CD4-positive, alpha-beta T cell (primary cell): ENCODE results near the gene FOSB. TPM values are rescaled to one million over a fixed set of nuclear protein-coding genes. Genes with fewer than 3 reads are reported as not detected.
A peak's percentile ranks its signal among the peaks of the same experiment; 100 is the strongest.

ENCODE experiments used
- ATAC-seq: fragments of 200-7000 bp; cut with Tn5 transposase; one replicate; pipeline ENCODE4 v1.10.0; 2022; ENCODE audit warnings: mild to moderate bottlenecking; ENCODE audit not compliant: poor library complexity
- CTCF ChIA-PET: fragments of 350-600 bp; sonication (Branson Sonifier 250); formaldehyde crosslinking; loops from one replicate; lab custom pipeline; 2021; ENCODE audit warnings: antibody characterized with exemption, inconsistent platforms; lab: Charles Lee
- POLR2A ChIA-PET: fragments of 350-600 bp; sonication (Branson Sonifier 250); formaldehyde crosslinking; loops from one replicate; lab custom pipeline; 2021; ENCODE audit warnings: antibody characterized with exemption, inconsistent platforms; lab: Charles Lee
- DNase-seq, 14 experiments: peaks; one replicate each; pipeline ENCODE4 v3.0.0-alpha.2; 2013 to 2020; ENCODE audit warnings: mixed read lengths in 2 of 14
- H3K27ac ChIP-seq, 2 donors: one replicate each; pipeline versions ENCODE4 v1.5.1 to v1.7.0; 2013; ENCODE audit warnings: low read length in 2 of 2, low read depth in 1 of 2, mild to moderate bottlenecking in 1 of 2
- H3K27me3 ChIP-seq, 2 experiments: 1 replicate in 1 of 2; 2 replicates in 1 of 2; pipeline versions ENCODE4 v1.6.1 to v1.7.0; 2013; ENCODE audit warnings: low read length in 2 of 2, control low read depth in 1 of 2, mild to moderate bottlenecking in 1 of 2, moderate library complexity in 1 of 2; ENCODE audit not compliant: insufficient read depth in 2 of 2, control insufficient read depth in 1 of 2
- H3K36me3 ChIP-seq: one replicate; pipeline ENCODE4 v1.6.1; 2013; ENCODE audit warnings: low read length, control low read depth; ENCODE audit not compliant: insufficient read depth
- H3K4me1 ChIP-seq: one replicate; pipeline ENCODE4 v1.6.1; 2013; ENCODE audit warnings: low read length, control low read depth; ENCODE audit not compliant: insufficient read depth
- H3K4me3 ChIP-seq: one replicate; pipeline ENCODE4 v1.5.1; 2013; ENCODE audit warnings: mild to moderate bottlenecking, low read length, moderate library complexity
- H3K9me3 ChIP-seq, 2 experiments: 1 replicate in 1 of 2; 2 replicates in 1 of 2; pipeline versions ENCODE4 v1.6.1 to v1.7.0; 2013; ENCODE audit warnings: low read length in 2 of 2, mild to moderate bottlenecking in 2 of 2, control low read depth in 1 of 2, moderate library complexity in 1 of 2; ENCODE audit not compliant: control insufficient read depth in 1 of 2, insufficient read depth in 1 of 2
- H3K27ac Mint-ChIP-seq: one replicate; pipeline ENCODE4 v1.8.0; 2020; ENCODE audit warnings: mixed read lengths
- H3K27me3 Mint-ChIP-seq: one replicate; pipeline ENCODE4 v1.8.0; 2021; ENCODE audit warnings: mixed read lengths
- H3K36me3 Mint-ChIP-seq: one replicate; pipeline ENCODE4 v1.8.0; 2021; ENCODE audit warnings: low read depth, mixed read lengths
- H3K4me1 Mint-ChIP-seq: one replicate; pipeline ENCODE4 v1.8.0; 2021; ENCODE audit warnings: low read depth, mixed read lengths
- H3K4me3 Mint-ChIP-seq: one replicate; pipeline ENCODE4 v1.8.0; 2020; ENCODE audit warnings: mild to moderate bottlenecking, mixed read lengths
- H3K9me3 Mint-ChIP-seq: one replicate; pipeline ENCODE4 v1.8.0; 2020; ENCODE audit warnings: mixed read lengths
- intact Hi-C, 2 experiments: fragments of 100-400 bp; cut with DNase I in 1 of 2; cut with micrococcal nuclease in 1 of 2; formaldehyde crosslinking; loops; one replicate each; pipeline versions ENCODE4 v1.15.1 to v1.9.0; 2023 to 2025; cut with DNase I, micrococcal nuclease
- total RNA-seq, 174 experiments: library from RNA in 2 of 174; stranded (reverse) in 2 of 174; gene quantifications; one replicate each; pipeline ENCODE4 v1.2.3 and lab custom pipeline; 2021 to 2026
- TF ChIP-seq, protein P1 (sequence below): fragments of 200-600 bp; IDR thresholded peaks from one replicate; pipeline ENCODE4 v1.8.0; 2022; ENCODE audit warnings: antibody characterized with exemption, mild to moderate bottlenecking

Gene FOSB
- total RNA-seq, 2 experiments from 2014 or later, result 422 to 424 TPM

DNA sequence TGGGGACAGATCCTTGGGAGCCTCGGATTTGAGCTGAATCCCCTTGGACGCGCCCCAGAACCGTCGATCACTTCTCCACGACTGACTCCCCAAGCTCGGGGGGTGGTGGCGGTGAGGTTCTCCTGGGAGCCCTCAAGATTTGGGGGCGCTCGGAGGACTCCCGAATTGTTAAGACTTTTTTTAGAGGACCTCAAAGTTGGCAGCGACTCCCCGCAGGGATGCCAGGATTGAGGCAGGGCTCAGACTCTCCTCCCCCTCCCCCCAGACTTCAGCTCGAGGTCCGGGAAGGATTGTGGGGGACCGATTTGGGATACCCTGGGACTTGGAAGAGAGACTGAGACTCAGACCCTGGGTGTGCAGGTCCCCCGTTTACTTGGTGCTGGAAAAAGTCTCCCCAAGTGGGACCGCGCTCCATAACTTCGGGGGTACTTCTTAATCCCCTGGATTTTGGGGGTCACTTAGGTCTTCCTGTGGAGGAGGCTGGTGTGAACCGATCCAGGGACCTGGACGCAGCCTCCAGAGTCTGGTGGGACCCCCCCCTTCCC is 40.1 kb downstream of the FOSB start:
- ChIA-PET POLR2A (interaction anchor here (0.9 to 1.5 kb wide), 3 partner anchors 9 to 134 kb away, joined by 3 to 4 read pairs (median 3); partner anchors contain the start of genes EML2 and PPM1N), CTCF (interaction anchor here (1.2 to 2.6 kb wide), 4 partner anchors 22 to 134 kb away, joined by 3 to 9 read pairs (median 6); no protein-coding TSS in a partner anchor)
- ATAC-seq (no peak), DNase-seq (no peak)
- Histone ChIP-seq H3K27ac (peak overlapping the region; percentile 41 to 94), H3K9me3 (no peaks in the 10 kb centered on the region), H3K36me3 (peaks cover 4% of the 10 kb centered on the region), H3K27me3 (no peaks in the 10 kb centered on the region), H3K4me3 (peak overlapping the region; percentile 89), H3K4me1 (peaks cover 53% of the 10 kb centered on the region)
- peak overlapping the region; percentile 98 for H3K4me3 Mint-ChIP-seq
- peaks cover 56% of the 10 kb centered on the region for H3K4me1 Mint-ChIP-seq
- H3K9me3 Mint-ChIP-seq, result no peaks in the 10 kb centered on the region
- peaks cover 12% of the 10 kb centered on the region for H3K36me3 Mint-ChIP-seq
- intact Hi-C loops, result loop anchor here (1.0 to 5.0 kb wide), 8 partner anchors 15 to 184 kb away; partner anchors contain the start of genes OPA3 (in 1 of the 2), QPCTL (in 1 of the 2) and SNRPD2 (in 1 of the 2)
- H3K27me3 Mint-ChIP-seq, result no peaks in the 10 kb centered on the region
- H3K27ac Mint-ChIP-seq, result peak overlapping the region; percentile 99
- TF ChIP-seq, protein P1, sequence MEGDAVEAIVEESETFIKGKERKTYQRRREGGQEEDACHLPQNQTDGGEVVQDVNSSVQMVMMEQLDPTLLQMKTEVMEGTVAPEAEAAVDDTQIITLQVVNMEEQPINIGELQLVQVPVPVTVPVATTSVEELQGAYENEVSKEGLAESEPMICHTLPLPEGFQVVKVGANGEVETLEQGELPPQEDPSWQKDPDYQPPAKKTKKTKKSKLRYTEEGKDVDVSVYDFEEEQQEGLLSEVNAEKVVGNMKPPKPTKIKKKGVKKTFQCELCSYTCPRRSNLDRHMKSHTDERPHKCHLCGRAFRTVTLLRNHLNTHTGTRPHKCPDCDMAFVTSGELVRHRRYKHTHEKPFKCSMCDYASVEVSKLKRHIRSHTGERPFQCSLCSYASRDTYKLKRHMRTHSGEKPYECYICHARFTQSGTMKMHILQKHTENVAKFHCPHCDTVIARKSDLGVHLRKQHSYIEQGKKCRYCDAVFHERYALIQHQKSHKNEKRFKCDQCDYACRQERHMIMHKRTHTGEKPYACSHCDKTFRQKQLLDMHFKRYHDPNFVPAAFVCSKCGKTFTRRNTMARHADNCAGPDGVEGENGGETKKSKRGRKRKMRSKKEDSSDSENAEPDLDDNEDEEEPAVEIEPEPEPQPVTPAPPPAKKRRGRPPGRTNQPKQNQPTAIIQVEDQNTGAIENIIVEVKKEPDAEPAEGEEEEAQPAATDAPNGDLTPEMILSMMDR, result no peak

DNA sequence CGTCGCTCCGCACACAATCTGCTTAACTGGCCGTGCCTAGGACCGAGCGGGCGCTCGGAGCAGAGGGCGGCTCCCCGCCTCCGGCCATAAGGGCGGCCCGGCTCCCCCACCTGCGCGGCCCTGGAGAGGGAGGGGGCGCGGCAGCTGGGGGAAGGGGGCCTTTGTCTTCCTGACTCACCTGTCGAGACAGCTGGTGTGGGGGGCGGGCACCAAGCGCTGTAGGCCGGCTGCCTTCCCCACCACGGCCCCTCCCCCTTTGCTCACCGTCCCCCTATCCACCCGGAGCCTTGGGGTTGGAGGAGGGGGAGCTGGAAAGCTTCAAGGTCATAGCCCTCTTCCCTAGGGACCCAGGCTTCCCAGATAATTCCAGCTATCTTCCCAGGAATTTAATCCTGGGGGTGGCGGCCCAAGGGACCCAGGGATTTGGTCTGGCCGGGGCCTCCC is 40.6 kb downstream of the FOSB start:
- no peaks in the 10 kb centered on the region for H3K9me3 Mint-ChIP-seq
- intact Hi-C loops, result loop anchor here (1.0 to 5.0 kb wide), 4 partner anchors 15 to 184 kb away; partner anchors contain the start of genes QPCTL (in 1 of the 2) and SNRPD2 (in 1 of the 2)
- peak in 9 of 14 experiments; percentile 25 to 68 (median 51) for DNase-seq
- H3K4me1 Mint-ChIP-seq, result peaks cover 59% of the 10 kb centered on the region
- Histone ChIP-seq H3K27me3 (no peaks in the 10 kb centered on the region), H3K27ac (peak overlapping the region; percentile 41 to 94), H3K36me3 (peaks cover 4% of the 10 kb centered on the region), H3K9me3 (no peaks in the 10 kb centered on the region), H3K4me1 (peaks cover 58% of the 10 kb centered on the region), H3K4me3 (peak overlapping the region; percentile 89)
- H3K27me3 Mint-ChIP-seq, result no peaks in the 10 kb centered on the region
- no peak for ATAC-seq
- CTCF ChIA-PET, result interaction anchor here (0.5 to 2.6 kb wide), 5 partner anchors 23 to 134 kb away, joined by 3 to 9 read pairs (median 3); no protein-coding TSS in a partner anchor
- H3K36me3 Mint-ChIP-seq, result peaks cover 12% of the 10 kb centered on the region
- POLR2A ChIA-PET, result interaction anchor here (0.9 to 1.5 kb wide), 2 partner anchors 10 to 131 kb away, joined by 3 to 4 read pairs; partner anchors contain the start of genes EML2 and PPM1N
- H3K27ac Mint-ChIP-seq, result peak overlapping the region; percentile 99
- peak overlapping the region; percentile 98 for H3K4me3 Mint-ChIP-seq
- TF ChIP-seq, protein P1, result no peak

DNA sequence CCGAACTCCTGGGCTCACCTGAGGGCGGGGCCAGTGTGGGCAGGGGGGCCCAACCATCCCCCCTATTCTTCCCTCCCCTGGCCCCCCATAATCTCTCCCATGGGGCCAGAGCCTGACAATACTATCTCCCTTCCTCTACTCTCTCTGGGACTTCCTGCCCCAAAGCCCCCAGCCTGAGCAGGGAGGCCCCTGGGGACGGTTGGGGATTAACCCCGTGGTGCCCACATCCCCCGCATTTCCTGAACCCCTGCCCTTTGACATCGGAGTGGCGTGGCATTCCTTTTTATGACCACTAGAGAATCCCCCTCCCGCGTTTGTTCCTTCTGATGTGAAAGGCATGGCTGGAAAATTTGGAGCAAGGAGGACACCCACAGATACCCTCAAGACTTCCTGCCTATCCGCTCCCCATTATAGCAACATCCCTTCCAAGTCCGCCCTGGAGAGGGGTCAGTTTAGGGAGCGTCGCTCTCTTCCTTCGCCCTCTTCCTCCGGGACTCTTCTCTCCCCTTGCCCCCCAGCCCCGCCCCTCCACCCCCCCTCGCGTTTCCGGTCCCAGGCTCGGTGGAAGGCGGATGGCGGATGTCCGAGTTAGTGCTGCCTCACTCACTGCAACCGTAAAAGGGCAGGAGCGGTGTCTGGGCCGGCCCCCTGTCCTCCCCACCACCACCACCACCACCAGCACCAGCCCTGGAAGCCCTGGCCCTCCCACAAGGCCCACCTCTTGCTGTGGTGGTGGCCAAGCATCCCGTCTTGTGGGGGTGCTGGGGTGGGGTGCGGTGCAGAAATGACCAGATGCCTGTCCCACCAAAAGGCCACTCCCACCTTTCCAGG is 41.3 kb downstream of the FOSB start:
- H3K36me3 ChIP-seq, result peaks cover 9% of the 10 kb centered on the region
- no peaks in the 10 kb centered on the region for H3K9me3 Mint-ChIP-seq
- H3K27me3 Mint-ChIP-seq, result no peaks in the 10 kb centered on the region
- H3K27ac ChIP-seq, result peak overlapping the region; percentile 44 to 94
- peak overlapping the region; percentile 98 for H3K4me3 Mint-ChIP-seq
- H3K36me3 Mint-ChIP-seq, result peaks cover 17% of the 10 kb centered on the region
- DNase-seq (peak in 5 of 14 experiments; percentile 29 to 69 (median 54)), ATAC-seq (no peak)
- H3K4me1 Mint-ChIP-seq, result peaks cover 65% of the 10 kb centered on the region
- intact Hi-C loops, result loop anchor here (1.0 to 5.0 kb wide), 4 partner anchors 14 to 183 kb away; partner anchors contain the start of genes QPCTL (in 1 of the 2) and SNRPD2 (in 1 of the 2)
- TF ChIP-seq, protein P1, result no peak
- H3K27ac Mint-ChIP-seq, result peak overlapping the region; percentile 99
- CTCF ChIA-PET, result interaction anchor here (0.5 to 1.7 kb wide), 3 partner anchors 30 to 95 kb away, joined by 3 to 8 read pairs (median 3); no protein-coding TSS in a partner anchor
- no peaks in the 10 kb centered on the region for H3K9me3 ChIP-seq
- peak overlapping the region; percentile 89 for H3K4me3 ChIP-seq
- peaks cover 65% of the 10 kb centered on the region for H3K4me1 ChIP-seq
- POLR2A ChIA-PET, result interaction anchor here (0.9 to 1.5 kb wide), 5 partner anchors 10 to 130 kb away, joined by 3 to 4 read pairs (median 3); partner anchors contain the start of genes EML2, FOSB, OPA3 and PPM1N
- no peaks in the 10 kb centered on the region for H3K27me3 ChIP-seq
